GM18498 (cell line): ENCODE results near the gene CCSAP.
A peak's percentile ranks its signal among the peaks of the same experiment; 100 is the strongest.
"Not testable (repeated sequence)": the region's sequence is repeated elsewhere in the genome, so short reads cannot be mapped to it uniquely, and the experiment has no call there.

ENCODE experiments used
- ATAC-seq: cut with Tn5 transposase; IDR thresholded peaks from one replicate; pipeline ENCODE4 v1.9.1; 2021; ENCODE audit warnings: mild to moderate bottlenecking, moderate library complexity; ENCODE audit not compliant: unreplicated experiment

The CCSAP gene

DNA sequence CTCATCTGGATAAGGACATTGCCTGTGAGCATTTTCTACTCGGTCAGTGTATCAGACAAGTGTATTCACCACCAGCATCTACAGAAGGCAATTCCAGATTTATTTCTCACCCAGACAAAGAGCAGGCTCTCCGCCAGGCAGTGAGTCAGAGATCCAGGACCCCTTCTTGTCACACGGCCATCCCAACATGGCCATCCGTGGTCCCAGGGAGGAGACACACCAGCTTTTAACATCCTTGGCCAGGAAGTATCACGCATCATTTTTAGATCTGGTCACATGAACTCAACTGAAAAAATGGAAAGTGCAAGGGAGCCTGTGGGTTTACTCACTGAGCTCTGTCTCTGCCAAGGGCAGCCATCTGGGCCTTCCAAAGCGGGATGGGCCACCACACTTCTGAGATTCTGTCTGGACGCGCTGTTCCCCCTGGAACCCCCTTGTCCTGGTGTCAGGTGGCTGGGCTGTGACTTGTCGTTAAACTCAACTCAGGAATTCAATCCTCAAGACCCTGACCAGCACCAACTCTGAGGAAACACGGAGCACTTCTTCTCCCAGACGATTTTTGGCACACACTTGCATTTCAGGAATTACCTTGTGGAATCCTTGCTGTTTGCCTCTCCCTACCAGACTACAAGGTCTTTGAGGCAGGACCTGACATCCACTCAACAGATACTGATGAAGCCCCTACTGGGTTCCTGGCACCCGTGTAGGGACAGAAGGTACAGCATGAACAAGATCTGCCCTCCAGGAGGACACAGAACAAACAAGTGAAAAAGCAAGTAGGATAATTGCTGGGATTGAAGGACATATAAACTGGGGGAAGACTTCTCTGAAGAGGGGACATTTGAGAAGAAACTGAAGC is 21.6 kb upstream of the CCSAP start:
- ATAC-seq = no peak

DNA sequence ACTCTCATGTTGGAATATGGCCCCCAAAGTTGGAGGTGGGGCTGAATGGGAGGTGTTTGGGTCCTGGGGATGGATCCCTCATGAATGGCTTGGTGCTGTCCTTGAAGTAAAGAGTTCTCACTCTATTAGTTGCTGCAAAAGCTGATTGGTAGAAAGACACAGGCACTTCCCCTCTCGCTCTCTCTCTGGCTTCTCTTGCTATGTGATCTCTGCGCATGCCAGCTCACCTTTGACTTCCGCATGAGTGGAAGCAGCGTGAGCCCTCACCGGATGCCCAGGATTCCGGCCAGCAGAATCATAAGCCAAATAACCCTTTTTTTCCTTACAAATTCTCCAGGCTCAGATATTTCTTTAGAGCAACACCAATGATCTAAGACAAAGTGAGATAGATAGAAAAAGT is 20.9 kb upstream of the CCSAP start:
- no peak for ATAC-seq

DNA sequence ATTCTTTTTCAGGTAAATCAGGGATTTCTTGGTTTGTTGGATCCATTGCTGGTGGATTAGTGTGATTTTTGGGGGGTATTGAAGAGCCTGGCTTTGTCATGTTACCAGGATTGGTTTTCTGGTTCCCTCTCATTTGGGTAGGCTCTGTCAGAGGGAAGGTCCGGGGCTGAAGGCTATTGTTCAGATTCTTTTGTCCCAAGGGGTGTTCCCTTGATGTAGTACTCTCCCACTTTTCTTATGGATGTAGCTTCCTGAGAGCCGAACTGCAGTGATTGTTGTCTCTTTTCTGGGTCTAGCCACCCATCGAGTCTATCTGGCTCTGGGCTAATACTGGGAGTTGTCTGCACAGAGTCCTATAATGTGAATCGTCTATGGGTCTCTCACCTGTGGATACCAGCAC is 17.6 kb upstream of the CCSAP start:
- no peak for ATAC-seq

DNA sequence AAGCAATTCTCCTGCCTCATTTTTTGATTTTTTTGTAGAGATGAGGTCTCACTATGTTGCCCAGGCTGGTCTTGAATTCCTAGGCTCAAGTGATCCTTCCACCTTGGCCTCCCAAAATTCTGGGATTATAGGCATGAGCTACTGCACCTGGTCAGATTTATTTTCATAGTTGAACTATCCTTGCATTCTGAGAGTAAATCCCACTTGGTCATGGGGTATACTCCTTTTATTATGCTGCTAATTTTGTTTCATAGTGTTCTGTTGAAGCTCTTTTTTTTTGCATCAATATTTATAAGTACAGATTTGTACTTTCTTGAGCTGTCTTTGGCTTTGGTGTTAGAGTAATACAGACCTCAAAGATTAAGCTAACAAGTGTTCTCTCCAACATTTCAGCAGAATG is 12.8 kb upstream of the CCSAP start:
- ATAC-seq = no peak

DNA sequence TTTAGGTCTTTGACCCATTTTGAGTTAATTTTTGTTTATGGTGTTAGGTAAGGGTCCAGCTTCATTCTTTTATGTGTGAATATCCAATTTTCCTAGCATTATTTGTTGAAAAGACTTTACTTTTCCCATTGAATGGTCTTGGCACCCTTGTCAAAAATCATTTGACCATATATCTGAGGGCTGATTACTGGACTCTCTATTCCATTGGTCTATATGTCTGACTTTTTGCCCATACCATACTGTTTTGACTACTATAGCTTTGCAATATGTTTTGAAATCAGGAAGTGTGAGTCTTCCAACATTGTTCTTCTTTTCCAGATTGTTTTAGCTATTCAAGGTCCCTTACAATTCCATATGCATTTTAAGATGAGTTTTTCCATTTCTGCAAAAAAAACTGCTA is 11.4 kb upstream of the CCSAP start:
- no peak for ATAC-seq

DNA sequence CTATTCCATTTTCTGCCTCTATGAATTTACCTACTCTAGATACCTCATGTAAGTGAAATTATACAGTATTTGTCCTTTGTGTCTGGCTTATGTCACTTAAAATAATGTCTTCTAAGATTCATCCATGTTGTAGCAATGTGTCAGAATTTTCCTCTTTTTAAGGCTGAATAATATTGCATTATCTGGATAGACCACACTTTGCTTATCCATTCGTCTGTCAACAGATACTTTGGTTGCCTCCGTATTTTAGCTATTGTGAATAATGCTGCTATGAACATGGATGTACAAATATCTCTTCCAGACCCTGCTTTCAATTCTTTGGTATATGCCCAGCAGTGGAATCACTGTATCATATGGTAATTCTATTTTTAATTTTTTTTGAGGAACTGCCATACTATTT is 10.1 kb upstream of the CCSAP start:
- no peak for ATAC-seq

DNA sequence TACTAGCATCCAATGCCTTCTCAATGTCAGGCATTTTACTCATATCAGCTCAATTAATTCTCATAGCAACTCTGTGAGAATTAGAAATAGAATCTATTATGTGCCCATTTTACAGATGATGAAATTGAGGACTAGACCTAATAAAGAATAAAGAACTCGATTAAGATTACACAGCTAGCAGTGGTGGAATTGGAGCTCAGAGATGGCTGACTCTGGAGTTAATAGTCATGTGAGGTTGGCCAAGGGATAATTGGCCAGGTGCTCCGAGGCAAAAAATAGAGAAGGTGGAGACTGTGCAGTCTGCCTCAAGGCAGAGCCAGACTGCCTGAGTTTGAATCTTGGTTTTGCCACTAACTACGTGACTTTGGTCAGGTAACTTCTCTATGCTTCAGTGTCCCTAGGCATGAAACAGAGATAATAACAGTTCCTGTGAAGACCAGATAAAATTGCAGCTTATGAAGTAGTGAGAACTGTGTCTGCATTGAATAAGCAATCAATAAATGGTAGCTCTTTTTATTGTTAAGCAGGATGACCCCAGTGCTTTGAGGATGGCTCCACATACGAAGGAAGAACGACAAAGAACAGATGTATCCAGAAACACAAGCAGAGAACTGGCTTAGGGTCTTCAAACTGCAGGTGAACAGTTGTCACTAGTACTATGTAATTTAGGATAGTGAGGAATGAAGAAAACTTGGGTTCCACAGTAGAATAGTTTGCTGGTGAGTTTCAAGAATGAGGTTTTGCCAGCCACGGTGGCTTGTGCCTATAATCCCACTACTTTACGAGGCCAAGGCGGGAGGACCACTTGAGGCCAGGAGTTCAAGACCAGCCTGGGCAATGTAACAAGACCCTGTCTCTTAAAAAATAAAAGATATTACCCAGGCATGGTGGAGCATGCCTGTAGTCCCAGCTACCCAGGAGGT is 6.9 kb upstream of the CCSAP start:
- ATAC-seq = no peak

DNA sequence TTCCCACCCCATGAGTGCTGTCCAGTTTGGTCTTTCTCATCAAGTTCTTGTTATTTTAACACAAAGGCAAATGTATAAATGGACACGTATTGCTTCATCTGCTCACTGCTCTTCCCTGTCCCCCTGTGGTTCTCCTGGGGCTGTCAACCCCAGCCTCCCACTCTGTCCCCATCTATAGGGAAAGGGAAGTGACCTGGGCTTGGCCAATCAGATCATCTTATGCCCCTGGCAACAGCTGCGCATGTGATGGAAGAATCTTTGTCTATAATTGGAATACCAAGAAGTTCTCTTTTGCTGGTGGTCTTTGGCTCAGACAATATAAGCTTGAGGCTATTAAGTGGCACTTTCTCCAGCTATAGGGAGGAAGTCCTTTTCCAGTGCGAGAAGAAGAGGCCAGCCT is 4.7 kb upstream of the CCSAP start:
- no peak for ATAC-seq

DNA sequence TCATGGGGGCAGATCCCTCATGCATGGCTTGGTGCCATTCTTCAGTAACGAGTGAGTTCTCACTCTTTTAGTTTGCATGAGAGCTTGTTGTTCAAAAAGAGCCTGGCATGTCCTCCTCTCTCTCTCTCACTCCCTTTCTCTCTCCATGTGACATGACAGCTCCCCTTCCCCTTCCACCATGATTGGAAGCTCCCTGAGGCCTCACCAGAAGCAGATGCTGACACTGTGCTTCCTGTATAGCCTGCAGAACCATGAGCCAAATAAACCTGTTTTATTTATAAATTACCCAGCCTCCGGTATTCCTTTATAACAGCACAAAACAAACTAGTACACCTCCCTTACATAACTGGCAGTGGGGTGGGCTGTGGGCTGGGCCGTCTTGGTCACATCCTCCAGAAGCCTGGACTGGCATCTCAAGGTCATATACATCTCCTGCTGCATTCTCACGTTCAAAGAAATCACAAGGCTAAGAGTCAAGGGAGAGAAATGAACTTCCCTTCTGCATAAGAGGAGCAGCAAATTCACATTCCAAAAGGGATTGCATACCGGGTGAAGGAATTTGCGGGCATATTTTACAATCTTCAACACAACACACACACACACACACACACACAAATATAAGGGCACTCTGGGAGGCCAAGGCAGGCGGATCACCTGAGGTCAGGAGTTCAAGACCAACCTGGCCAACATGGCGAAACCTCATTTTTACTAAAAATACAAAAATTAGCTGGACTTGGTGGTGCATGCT is 2.3 kb upstream of the CCSAP start:
- ATAC-seq = no peak

DNA sequence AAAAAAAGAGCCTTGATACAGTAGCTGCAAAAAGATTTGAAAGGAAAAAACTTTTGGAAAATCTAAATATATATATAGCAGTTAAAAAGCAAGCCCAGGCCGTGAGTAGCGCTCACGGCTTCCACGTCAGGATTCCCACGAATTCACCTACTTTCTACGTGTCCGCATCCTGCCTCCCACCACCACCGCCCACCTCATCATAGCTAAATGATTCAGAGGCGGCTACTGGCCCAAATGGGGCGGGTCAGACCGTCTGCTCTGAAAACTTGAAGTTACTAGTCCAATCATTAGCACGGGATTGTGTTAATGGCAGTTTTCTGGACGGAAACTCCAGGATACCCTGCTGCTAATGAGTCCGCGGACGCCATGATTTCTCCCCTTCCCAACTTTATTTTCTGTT is 1.3 kb upstream of the CCSAP start:
- ATAC-seq = no peak

DNA sequence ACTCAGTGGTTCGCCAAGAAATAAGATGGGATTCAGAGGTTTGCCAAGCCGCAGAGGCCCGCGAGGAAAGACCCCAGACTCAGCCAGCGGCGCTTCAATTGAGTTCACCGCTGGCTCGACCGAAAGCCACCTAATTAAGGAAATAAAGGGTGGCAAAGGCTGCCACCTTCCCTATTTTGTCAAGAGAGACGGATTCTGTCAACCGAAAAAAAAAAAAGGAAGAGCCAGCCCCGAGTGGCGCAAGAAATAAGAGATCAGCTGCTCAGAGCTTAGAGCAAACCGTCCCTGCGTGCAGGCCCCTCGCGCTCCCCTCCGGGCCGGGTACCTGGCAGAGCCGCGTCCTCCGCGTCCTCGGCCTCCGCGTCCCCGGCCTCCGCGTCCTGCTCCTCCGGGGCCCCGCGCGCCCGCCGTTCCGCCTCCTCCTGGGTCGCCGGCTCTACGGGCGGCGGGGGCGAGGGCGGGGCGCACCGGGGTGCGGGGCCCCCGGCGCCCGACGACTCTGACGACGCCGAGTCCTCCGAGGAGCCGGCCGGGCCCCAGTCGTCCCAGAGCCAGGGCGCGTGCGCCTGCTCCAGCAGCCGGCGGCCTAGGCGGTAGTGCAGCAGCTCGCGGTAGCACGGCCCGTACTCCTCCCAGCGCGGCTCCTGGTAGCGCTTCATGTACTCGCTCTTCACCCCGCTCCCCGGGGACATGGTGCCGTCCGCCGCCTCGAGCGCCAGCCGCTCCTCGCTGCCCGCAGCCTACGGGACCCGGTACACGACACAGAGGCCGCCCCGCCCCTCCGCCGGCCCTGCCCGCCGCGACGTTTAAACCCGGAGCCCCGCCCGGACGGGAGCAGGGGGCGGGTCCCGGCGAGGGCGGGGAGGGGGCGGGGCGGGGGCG is 832 bp downstream of the CCSAP start:
- peak; percentile 76 for ATAC-seq

DNA sequence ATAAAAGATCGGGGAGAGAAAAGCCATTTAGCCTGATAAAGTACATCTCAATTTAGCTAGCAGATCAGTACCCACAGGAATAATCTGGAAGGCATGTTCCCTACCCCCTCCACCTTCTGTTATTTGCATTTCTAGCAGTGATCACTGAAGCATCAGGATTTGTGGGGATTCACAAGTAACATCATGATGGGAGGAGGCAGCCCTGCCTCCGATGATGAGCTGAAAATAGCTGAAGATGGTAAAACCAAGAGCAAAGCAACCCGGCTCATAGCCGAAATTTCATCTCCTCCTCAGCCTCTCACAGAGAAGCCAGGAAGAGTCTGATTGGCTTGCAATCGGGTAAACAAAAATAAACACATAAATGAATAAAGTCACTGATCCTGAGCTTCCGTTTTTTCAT is 2.4 kb downstream of the CCSAP start:
- no peak for ATAC-seq

DNA sequence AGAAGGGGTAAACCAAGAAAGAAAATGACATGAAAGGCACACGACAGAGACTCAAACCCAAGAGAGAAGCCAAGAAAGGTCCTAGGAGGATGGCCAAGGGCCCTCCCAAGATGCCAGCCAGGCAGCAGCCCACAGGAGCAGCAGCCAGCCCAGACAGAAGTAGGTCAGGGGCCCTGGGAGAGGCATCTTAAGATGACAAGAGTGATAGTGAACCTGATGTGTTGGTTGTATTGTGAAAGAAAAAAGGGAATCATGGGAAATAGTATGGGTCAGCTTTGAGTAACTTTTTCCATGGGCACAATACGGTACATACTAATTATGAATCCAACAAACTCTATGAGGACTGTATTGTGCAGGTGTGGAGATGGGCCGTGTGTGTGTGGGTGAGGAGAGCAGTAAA is 3.3 kb downstream of the CCSAP start:
- ATAC-seq = no peak

DNA sequence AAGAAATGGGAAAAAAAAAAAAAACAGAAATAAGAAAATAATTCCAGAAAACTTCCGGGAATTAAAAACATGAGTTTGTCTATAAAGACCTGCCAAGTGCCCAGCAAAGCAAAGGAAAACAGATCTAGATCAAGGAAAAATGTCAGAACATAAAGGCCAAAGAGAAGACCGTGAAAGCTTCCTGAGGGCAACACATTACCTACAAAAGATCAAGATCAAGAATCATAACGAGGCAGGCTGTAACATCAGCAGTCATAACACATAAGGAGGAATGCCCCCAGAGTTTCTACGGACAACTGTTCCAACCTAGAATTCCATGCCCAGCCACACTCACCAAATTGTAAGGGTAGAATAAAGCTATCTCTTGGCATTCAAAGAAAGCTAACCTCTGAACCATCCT is 3.8 kb downstream of the CCSAP start:
- ATAC-seq = no peak

DNA sequence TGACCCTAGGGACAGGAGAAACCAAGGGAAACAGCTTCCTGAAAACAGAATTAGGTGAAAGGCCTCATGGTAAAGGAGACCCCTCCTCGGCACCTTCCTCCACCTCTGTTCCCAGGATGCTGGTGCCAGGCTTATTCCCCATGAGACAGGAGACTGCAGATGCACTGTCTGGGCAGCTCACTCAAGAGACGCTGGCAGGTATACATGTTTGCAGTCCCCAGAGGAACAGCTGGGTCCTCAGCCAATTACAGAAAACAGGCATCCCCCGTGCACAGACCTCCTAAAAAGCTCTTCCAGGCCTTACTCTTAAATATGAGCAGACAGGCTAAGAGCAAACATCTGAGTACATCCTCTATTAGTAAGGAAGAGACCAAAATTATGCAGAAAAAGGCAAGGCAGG is 6.5 kb downstream of the CCSAP start:
- ATAC-seq = no peak

DNA sequence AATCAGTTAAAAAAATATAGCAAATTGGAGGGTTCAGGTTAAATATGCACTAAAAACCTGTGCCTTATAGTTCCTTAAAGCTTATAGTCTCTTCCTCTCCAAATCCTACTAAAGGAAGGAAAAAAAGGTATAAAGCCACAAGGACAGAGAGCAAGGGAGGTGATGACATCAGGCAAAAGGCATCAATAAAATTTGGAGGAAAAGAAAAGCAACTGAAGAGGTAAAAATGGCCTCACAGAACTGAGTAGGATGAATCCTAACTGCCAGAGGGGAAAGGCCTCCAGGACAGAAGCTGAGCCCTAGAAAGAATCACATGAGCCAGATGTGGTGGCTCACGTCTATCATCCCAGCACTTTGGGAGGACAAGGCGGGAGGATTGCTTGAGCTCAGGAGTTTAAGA is 8.1 kb downstream of the CCSAP start:
- ATAC-seq = no peak

DNA sequence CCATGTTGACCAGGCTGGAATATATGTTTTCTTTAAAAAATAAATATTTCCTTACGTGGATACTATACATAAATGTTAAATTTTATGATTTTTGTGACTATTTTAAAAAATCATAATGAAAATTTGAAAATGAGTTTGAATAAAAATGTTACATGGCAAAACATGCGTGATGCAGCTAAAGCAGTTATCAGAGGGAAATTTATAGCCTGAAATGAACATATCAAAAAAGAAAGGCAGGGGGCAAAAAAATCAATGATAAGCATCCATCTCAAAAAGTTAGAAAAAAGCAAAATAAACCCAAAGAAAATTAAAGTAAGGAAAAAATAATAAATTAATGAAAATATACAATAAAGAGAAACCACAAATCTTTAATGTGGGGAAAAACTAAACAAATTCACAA is 8.6 kb downstream of the CCSAP start:
- no peak for ATAC-seq

DNA sequence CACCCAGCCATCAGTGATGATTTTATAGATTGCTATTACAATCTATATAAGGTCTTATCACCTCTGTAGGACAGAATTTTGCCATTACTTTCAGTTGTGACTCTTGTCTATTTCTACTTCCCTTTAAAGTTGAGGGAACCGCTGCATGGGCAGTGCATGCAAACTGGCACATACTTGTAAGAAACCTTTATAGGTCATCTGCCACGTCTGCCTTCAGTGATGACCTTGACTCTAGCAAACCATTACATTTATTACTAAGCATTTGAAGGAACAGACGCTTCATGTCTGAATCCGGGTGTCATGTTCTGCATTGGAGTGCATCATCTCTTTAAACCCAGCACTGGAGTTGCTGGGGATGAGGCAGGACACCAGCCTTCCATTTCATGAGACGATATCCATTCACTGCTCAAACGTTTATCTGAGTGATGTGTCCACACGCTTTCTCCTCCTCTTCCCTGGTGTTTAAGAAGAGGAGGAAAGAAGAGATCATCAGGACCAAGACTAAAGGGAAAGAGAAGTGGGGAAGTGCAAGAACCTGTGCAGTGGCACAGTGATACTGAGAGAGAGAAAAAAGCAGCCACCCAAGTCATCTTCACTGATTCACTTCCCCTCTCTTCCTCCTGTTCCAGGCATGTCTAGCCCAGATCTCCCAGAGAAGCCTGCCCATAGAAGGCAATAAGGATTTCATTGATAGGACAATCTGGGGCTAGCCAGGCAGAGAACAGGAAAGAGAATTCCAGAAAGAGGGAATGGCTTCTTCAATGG is 14.1 kb downstream of the CCSAP start:
- ATAC-seq = no peak

DNA sequence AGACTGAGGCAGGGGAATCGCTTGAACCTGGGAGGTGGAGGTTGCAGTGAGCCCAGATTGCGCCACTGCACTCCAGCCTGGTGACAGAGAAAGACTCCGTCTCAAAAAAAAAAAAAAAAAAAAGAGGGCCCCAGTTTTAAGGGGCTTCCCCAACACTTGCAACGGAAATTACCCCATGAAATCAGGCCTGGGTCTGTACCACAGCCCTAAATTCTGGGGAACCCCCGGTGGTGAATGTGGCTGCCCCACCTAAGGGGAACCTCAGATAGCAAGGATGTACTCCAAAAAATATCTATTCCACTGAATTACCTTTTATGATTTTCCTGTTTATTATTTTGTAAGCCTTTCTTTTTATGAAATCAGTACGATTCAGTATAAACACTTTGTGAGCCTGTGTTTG is 15.1 kb downstream of the CCSAP start:
- not testable (repeated sequence) for ATAC-seq

DNA sequence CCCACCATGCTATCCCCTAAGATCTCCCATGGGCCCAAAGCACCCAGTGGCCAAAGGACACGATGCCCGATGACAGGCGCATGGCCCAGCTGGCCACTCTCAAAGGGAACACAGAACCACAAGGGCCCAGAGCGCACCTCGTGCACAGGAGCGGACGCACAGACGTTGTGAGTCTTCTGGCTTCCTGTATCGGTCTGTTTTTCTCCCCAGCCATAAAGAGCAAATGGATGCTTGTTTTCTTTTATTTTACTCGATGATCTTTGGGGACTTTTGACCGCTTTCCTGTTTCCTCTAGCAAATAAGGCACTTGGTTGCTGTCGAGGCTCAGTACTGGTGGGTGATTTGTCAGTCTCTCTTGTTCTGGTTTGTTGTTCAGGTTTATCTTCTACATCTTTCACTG is 16.2 kb downstream of the CCSAP start:
- ATAC-seq = no peak
